Measurements from ENCODE around the gene UPF1.

DNA sequence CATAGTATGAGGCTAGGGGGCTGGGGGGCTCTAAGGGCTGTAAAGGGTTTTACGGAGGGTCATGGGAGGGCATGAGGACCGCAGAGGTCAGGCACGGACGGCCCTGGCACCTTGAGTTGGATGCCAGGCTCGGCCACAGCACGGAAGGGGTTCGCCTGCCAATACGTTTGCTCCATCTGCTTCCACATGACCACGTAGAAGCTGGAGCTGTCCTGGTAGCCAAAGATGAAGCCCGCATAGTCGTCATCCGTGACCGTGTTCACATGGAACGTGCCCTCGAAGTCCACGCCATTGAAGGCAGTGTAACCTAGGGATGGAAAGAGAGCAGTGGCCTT lies 47.0 kb upstream of the UPF1 start:
- TF ChIP-seq, protein P1, sequence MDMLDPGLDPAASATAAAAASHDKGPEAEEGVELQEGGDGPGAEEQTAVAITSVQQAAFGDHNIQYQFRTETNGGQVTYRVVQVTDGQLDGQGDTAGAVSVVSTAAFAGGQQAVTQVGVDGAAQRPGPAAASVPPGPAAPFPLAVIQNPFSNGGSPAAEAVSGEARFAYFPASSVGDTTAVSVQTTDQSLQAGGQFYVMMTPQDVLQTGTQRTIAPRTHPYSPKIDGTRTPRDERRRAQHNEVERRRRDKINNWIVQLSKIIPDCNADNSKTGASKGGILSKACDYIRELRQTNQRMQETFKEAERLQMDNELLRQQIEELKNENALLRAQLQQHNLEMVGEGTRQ (IDR thresholded peaks at IDR 0.05), result no peak
- TF ChIP-seq EP300 (IDR thresholded peaks at IDR 0.05), result no peak
- no peak for TF ChIP-seq RAD21 (conservative IDR thresholded peaks at IDR 0.05 in 1 of 2, IDR thresholded peaks at IDR 0.05 in 1 of 2)
- no peak for TF ChIP-seq MAX (IDR thresholded peaks at IDR 0.05)
- no peak for TF ChIP-seq JUNB (IDR thresholded peaks at IDR 0.05)

Data from A549 (cell line).